ENCODE results near the gene PITX1.

Gene PITX1

GRCh38 chr5:135048930-135049329 lies 14.9 kb upstream of the PITX1 start:
- H3K79me2 ChIP-seq (ENCODE audit: insufficient read depth, low read length), result no peaks in the 10 kb centered on the region
- H4K20me1 ChIP-seq (ENCODE audit: low read depth, low read length), result no peaks in the 10 kb centered on the region
- 0 out of 2 replicates have a peak, but pooled peaks cover 4% of the 10 kb centered on the region for H3F3A ChIP-seq (ENCODE audit: insufficient read depth)
- no peak for TF ChIP-seq CTCF (IDR thresholded peaks at IDR 0.05; ENCODE audit: insufficient read depth, low read length, poor library complexity, severe bottlenecking)
- no peak for TF ChIP-seq EZH2phosphoT487 (conservative IDR thresholded peaks at IDR 0.05; ENCODE audit: low read length)
- H2AFZ ChIP-seq (ENCODE audit: low read depth, low read length, severe bottlenecking), result peak overlapping the region; percentile 65
- H3K36me3 ChIP-seq (ENCODE audit: low read length), result no peaks in the 10 kb centered on the region
- H3K4me2 ChIP-seq (ENCODE audit: low read depth, low read length, poor library complexity, severe bottlenecking), result peak overlapping the region; percentile 11
- no peaks in the 10 kb centered on the region for H3K27me3 ChIP-seq (ENCODE audit: low read length)
- H3K9me3 ChIP-seq (ENCODE audit: insufficient read depth, low read length), result no peaks in the 10 kb centered on the region
- H3K9ac ChIP-seq (ENCODE audit: low read length), result no peak overlapping the region
- no peak overlapping the region for H3K27ac ChIP-seq (ENCODE audit: low read depth, low read length)
- H3K9me2 ChIP-seq (replicated peaks; ENCODE audit: insufficient read depth, low read length), result no peaks in the 10 kb centered on the region
- H3K4me3 ChIP-seq (ENCODE audit: insufficient read depth, low read length, poor library complexity, severe bottlenecking), result no peak overlapping the region

- no peak for TF ChIP-seq CTCF (IDR thresholded peaks at IDR 0.05; ENCODE audit: insufficient read depth, low read length, poor library complexity, severe bottlenecking)
- no peak for TF ChIP-seq EZH2phosphoT487 (conservative IDR thresholded peaks at IDR 0.05; ENCODE audit: low read length)
- no peaks in the 10 kb centered on the region for H3K27me3 ChIP-seq (ENCODE audit: low read length)
- H3K9ac ChIP-seq (ENCODE audit: low read length), result no peak overlapping the region
- H3K4me3 ChIP-seq (ENCODE audit: insufficient read depth, low read length, poor library complexity, severe bottlenecking), result no peak overlapping the region
- no peak overlapping the region for H2AFZ ChIP-seq (ENCODE audit: low read depth, low read length, severe bottlenecking)
- no peaks in the 10 kb centered on the region for H3F3A ChIP-seq (ENCODE audit: insufficient read depth)
- H3K27ac ChIP-seq (ENCODE audit: low read depth, low read length), result no peak overlapping the region
- no peaks in the 10 kb centered on the region for H3K36me3 ChIP-seq (ENCODE audit: low read length)
- H4K20me1 ChIP-seq (ENCODE audit: low read depth, low read length), result no peaks in the 10 kb centered on the region
- no peaks in the 10 kb centered on the region for H3K79me2 ChIP-seq (ENCODE audit: insufficient read depth, low read length)
- no peaks in the 10 kb centered on the region for H3K9me3 ChIP-seq (ENCODE audit: insufficient read depth, low read length)
- no peak overlapping the region for H3K4me2 ChIP-seq (ENCODE audit: low read depth, low read length, poor library complexity, severe bottlenecking)
- no peaks in the 10 kb centered on the region for H3K9me2 ChIP-seq (replicated peaks; ENCODE audit: insufficient read depth, low read length)
Observed at GRCh38 chr5:135048286-135048685, 14.3 kb upstream of the PITX1 start.

- Histone ChIP-seq H3K9ac (ENCODE audit: low read length) (no peak overlapping the region), H3K27me3 (ENCODE audit: low read length) (no peaks in the 10 kb centered on the region)
- TF ChIP-seq CTCF (IDR thresholded peaks at IDR 0.05; ENCODE audit: insufficient read depth, low read length, poor library complexity, severe bottlenecking), result no peak
- TF ChIP-seq EZH2phosphoT487 (conservative IDR thresholded peaks at IDR 0.05; ENCODE audit: low read length), result no peak
Observed at GRCh38 chr5:135047347-135047695, 13.3 kb upstream of the PITX1 start.

More at GRCh38 chr5:135047347-135047695, 13.3 kb upstream of the PITX1 start:
- Histone ChIP-seq H3F3A (ENCODE audit: insufficient read depth) (no peaks in the 10 kb centered on the region), H3K9me3 (ENCODE audit: insufficient read depth, low read length) (no peaks in the 10 kb centered on the region), H3K4me2 (ENCODE audit: low read depth, low read length, poor library complexity, severe bottlenecking) (no peak overlapping the region), H2AFZ (ENCODE audit: low read depth, low read length, severe bottlenecking) (no peak overlapping the region), H3K27ac (ENCODE audit: low read depth, low read length) (no peak overlapping the region), H3K36me3 (ENCODE audit: low read length) (no peaks in the 10 kb centered on the region), H3K79me2 (ENCODE audit: insufficient read depth, low read length) (no peaks in the 10 kb centered on the region), H3K9me2 (replicated peaks; ENCODE audit: insufficient read depth, low read length) (no peaks in the 10 kb centered on the region), H3K4me3 (ENCODE audit: insufficient read depth, low read length, poor library complexity, severe bottlenecking) (no peak overlapping the region), H4K20me1 (ENCODE audit: low read depth, low read length) (no peaks in the 10 kb centered on the region)
